ENCODE measurements around the gene STK32C. TPM values are rescaled to one million over a fixed set of nuclear protein-coding genes. Genes with fewer than 3 reads are reported as not detected.

The STK32C gene
- total and polyA plus RNA-seq, 2 of the 4 experiments (the other 2 are of a cell fraction) = 5.0 to 8.3 TPM

GRCh38 chr10:132202070-132202970 is 105.4 kb downstream of the STK32C start:
- WGBS, 2 experiments (ENCODE audit: extremely low coverage in 2 of 2, insufficient read length in 1 of 2) = 88% methylated on average over 29 of the region's 48 CpGs; no CpG with 5 or more reads in 1 of the 2 experiments
- H4K8ac ChIP-seq (ENCODE audit: low read depth in 2 of 2, low read length in 2 of 2) = no peak overlapping the region
- H4K91ac ChIP-seq (ENCODE audit: insufficient read depth, low read depth, low read length) = no peak overlapping the region
- dilution Hi-C loops (cut with HindIII; ENCODE audit: low sequenced_read_pairs, unreplicated experiment) = no loop called here
- no peaks in the 10 kb centered on the region for H3K79me1 ChIP-seq (ENCODE audit: low read depth in 1 of 2, low read length in 2 of 2)
- intact Hi-C loops (cut with micrococcal nuclease) = no loop called here
- ATAC-seq (ENCODE audit: low read depth) = no peak
- peaks cover 16% of the 10 kb centered on the region for H3K36me3 ChIP-seq (ENCODE audit: control insufficient read depth, insufficient read depth, low read length)
- H3K23ac ChIP-seq (ENCODE audit: low read depth, low read length) = no peak overlapping the region
- no peak overlapping the region for H2AK5ac ChIP-seq (ENCODE audit: low read depth, low read length)
- no peak overlapping the region for H3K4me3 ChIP-seq (ENCODE audit: insufficient read depth, low read depth, low read length)
- H2BK120ac ChIP-seq (ENCODE audit: low read depth, low read length) = no peak overlapping the region
- no peak overlapping the region for H3K9ac ChIP-seq (ENCODE audit: low read depth, low read length)
- no peak overlapping the region for H3K27ac ChIP-seq (ENCODE audit: insufficient read depth, low read length)
- DNase-seq = no peak
- no peaks in the 10 kb centered on the region for H3K9me1 ChIP-seq (ENCODE audit: insufficient read depth, low read length)
- H3K27me3 ChIP-seq (ENCODE audit: control insufficient read depth, insufficient read depth, low read length) = no peaks in the 10 kb centered on the region
- no peaks in the 10 kb centered on the region for H3K9me3 ChIP-seq (ENCODE audit: control insufficient read depth, insufficient read depth, low read length)
- H3K4me1 ChIP-seq (ENCODE audit: control insufficient read depth, insufficient read depth, low read length) = no peaks in the 10 kb centered on the region
- H2BK5ac ChIP-seq (ENCODE audit: low read depth, low read length, poor library complexity, severe bottlenecking) = no peak overlapping the region
- no peak overlapping the region for H2BK20ac ChIP-seq (ENCODE audit: low read depth, low read length)
- H3K4ac ChIP-seq (ENCODE audit: low read depth, low read length) = no peak overlapping the region
- no peak overlapping the region for H2AK9ac ChIP-seq (replicated peaks; ENCODE audit: low read depth, low read length, poor library complexity)
- no peak overlapping the region for H3K56ac ChIP-seq (ENCODE audit: extremely low read depth, insufficient read depth, low read length)
- no peak overlapping the region for H3K4me2 ChIP-seq (ENCODE audit: low read depth, low read length)
- BruUV-seq (replicated peaks) = no TSS peak
- H3K18ac ChIP-seq (ENCODE audit: low read depth, low read length) = no peak overlapping the region
- POLR2A ChIA-PET (ENCODE audit: unreplicated experiment) = no interaction called here
- H2BK15ac ChIP-seq (ENCODE audit: low read depth, low read length) = no peak overlapping the region
- H4K5ac ChIP-seq (ENCODE audit: low read depth, low read length) = no peak overlapping the region
- in situ Hi-C loops (cut with MboI; ENCODE audit: low sequenced_read_pairs) = no loop called here
- H3K14ac ChIP-seq (replicated peaks; ENCODE audit: low read depth, low read length) = no peak overlapping the region
- H4K20me1 ChIP-seq (ENCODE audit: insufficient read depth, low read length) = no peaks in the 10 kb centered on the region
- peak overlapping the region; percentile 51 for H2AFZ ChIP-seq (replicated peaks; ENCODE audit: low read length, poor library complexity)
- CTCF ChIA-PET = no interaction called here
- TF ChIP-seq MXI1 (IDR thresholded peaks at IDR 0.05; ENCODE audit: borderline replicate concordance, low read depth, low read length) (no peak), NFE2L2 (IDR thresholded peaks at IDR 0.05; ENCODE audit: low read depth, low read length) (no peak), POLR2A (IDR thresholded peaks at IDR 0.05; ENCODE audit: low read depth, low read length) (no peak), BHLHE40 (IDR thresholded peaks at IDR 0.05; ENCODE audit: low read depth, low read length) (no peak), RAD21 (IDR thresholded peaks at IDR 0.05; ENCODE audit: low read length) (no peak), MAZ (IDR thresholded peaks at IDR 0.05; ENCODE audit: borderline replicate concordance, low read depth, low read length) (no peak), CEBPB (IDR thresholded peaks at IDR 0.05; ENCODE audit: low read depth, low read length) (no peak), USF2 (IDR thresholded peaks at IDR 0.05; ENCODE audit: low read depth, low read length) (no peak), MAFK (IDR thresholded peaks at IDR 0.05; ENCODE audit: low read depth, low read length) (no peak), SMC3 (IDR thresholded peaks at IDR 0.05; ENCODE audit: low read depth, low read length) (no peak), RCOR1 (IDR thresholded peaks at IDR 0.05; ENCODE audit: insufficient replicate concordance, low read length) (no peak), FOS (IDR thresholded peaks at IDR 0.05; ENCODE audit: low read depth, low read length) (no peak), CHD1 (IDR thresholded peaks at IDR 0.05; ENCODE audit: low read depth, low read length) (no peak)
- TF ChIP-seq, protein P1, sequence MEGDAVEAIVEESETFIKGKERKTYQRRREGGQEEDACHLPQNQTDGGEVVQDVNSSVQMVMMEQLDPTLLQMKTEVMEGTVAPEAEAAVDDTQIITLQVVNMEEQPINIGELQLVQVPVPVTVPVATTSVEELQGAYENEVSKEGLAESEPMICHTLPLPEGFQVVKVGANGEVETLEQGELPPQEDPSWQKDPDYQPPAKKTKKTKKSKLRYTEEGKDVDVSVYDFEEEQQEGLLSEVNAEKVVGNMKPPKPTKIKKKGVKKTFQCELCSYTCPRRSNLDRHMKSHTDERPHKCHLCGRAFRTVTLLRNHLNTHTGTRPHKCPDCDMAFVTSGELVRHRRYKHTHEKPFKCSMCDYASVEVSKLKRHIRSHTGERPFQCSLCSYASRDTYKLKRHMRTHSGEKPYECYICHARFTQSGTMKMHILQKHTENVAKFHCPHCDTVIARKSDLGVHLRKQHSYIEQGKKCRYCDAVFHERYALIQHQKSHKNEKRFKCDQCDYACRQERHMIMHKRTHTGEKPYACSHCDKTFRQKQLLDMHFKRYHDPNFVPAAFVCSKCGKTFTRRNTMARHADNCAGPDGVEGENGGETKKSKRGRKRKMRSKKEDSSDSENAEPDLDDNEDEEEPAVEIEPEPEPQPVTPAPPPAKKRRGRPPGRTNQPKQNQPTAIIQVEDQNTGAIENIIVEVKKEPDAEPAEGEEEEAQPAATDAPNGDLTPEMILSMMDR (conservative IDR thresholded peaks at IDR 0.05; ENCODE audit: low read depth, low read length) = no peak
- TF ChIP-seq, protein P2, sequence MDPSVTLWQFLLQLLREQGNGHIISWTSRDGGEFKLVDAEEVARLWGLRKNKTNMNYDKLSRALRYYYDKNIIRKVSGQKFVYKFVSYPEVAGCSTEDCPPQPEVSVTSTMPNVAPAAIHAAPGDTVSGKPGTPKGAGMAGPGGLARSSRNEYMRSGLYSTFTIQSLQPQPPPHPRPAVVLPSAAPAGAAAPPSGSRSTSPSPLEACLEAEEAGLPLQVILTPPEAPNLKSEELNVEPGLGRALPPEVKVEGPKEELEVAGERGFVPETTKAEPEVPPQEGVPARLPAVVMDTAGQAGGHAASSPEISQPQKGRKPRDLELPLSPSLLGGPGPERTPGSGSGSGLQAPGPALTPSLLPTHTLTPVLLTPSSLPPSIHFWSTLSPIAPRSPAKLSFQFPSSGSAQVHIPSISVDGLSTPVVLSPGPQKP (IDR thresholded peaks at IDR 0.05; ENCODE audit: borderline replicate concordance, low read depth, low read length) = no peak
